PFSK-1 (cell line): ENCODE data around the gene GAS1.

Source experiments
- FOXP2 ChIP-seq: optimal IDR thresholded peaks from 2 replicates; pipeline ENCODE3; 2011; ENCODE audit warnings: borderline replicate concordance, control low read depth, inconsistent platforms; ENCODE audit not compliant: insufficient read depth; ENCODE audit errors: extremely low read length, extremely low read depth
- POLR2AphosphoS5 ChIP-seq: IDR thresholded peaks from 2 replicates; pipeline ENCODE4 v1.6.1; 2012; ENCODE audit warnings: low read depth, mild to moderate bottlenecking, control low read depth, low read length, moderate library complexity
- REST ChIP-seq, 2 experiments: IDR thresholded peaks; 2 replicates each; pipeline versions ENCODE4 v1.6.1 to v1.8.0; 2011 to 2012; ENCODE audit warnings: low read depth in 2 of 2, low read length in 2 of 2, control low read depth in 1 of 2, inconsistent platforms in 1 of 2, mild to moderate bottlenecking in 1 of 2, moderate library complexity in 1 of 2; ENCODE audit not compliant: insufficient read depth in 1 of 2
- SIN3A ChIP-seq: IDR thresholded peaks from 2 replicates; pipeline ENCODE4 v1.6.1; 2012; ENCODE audit warnings: mild to moderate bottlenecking, low read length, moderate library complexity, borderline replicate concordance; ENCODE audit not compliant: insufficient read depth
- TAF1 ChIP-seq: IDR thresholded peaks from 2 replicates; pipeline ENCODE4 v1.6.1; 2012; ENCODE audit warnings: low read length, control low read depth, borderline replicate concordance; ENCODE audit not compliant: insufficient read depth

The GAS1 gene

GRCh38 chr9:86955561-86955960 lies 8.3 kb upstream of the GAS1 start:
- no peak for TF ChIP-seq POLR2AphosphoS5
- TF ChIP-seq TAF1, result no peak
- TF ChIP-seq REST (IDR thresholded peaks at IDR 0.05; ENCODE audit: insufficient read depth in 1 of 2, low read depth in 2 of 2, low read length in 2 of 2), result no peak
- no peak for TF ChIP-seq SIN3A
- TF ChIP-seq FOXP2, result no peak

GRCh38 chr9:86955042-86955441 lies 7.7 kb upstream of the GAS1 start:
- TF ChIP-seq TAF1, result no peak
- no peak for TF ChIP-seq REST (IDR thresholded peaks at IDR 0.05; ENCODE audit: insufficient read depth in 1 of 2, low read depth in 2 of 2, low read length in 2 of 2)
- TF ChIP-seq SIN3A, result no peak
- no peak for TF ChIP-seq FOXP2

GRCh38 chr9:86953181-86953580 lies 5.9 kb upstream of the GAS1 start:
- no peak for TF ChIP-seq TAF1
- TF ChIP-seq FOXP2, result no peak
- TF ChIP-seq POLR2AphosphoS5, result no peak
- no peak for TF ChIP-seq SIN3A
- no peak for TF ChIP-seq REST (IDR thresholded peaks at IDR 0.05; ENCODE audit: insufficient read depth in 1 of 2, low read depth in 2 of 2, low read length in 2 of 2)

DNA sequence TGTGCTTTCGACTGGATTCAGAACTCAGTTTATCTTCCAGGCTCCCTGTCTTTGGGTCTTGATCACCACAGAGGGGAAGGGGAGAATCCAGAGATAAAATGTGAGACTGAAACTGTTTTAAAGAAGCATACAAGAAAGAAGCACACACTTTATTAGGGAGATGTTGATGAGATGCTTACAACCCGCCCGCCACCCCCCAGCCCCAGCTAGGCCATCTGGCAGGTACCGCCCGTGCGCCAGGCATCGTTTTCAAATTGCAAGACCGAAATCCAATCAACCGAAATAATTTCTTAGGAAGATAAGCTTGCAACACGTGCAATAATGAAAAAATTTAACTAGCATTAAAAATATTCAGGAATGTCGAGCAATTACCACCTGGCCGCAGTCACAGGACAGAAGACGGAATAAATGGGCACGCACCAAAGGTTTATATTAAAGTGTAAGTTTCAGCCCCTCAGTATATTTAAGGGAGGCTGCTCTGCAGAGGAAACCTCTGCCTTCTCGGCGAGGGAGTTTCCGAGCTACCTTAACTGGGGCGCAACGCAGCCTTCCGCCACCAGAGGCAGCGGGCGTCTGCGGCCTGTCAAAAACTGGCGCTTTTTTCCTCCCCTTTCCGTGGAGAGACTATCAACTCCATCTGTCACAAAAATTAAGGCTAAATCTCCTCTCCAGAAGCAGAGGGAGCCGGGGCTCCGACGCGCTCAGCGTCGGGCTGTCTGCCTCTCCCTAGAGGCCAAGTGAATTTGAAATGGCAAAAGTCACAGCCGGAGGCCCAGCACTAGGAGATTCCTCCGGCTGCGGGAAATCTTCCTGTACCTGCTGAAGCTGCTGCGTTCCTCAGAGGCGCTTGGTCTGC lies 996 bp upstream of the GAS1 start:
- TF ChIP-seq POLR2AphosphoS5, result no peak
- TF ChIP-seq TAF1, result no peak
- no peak for TF ChIP-seq SIN3A
- TF ChIP-seq FOXP2, result no peak
- TF ChIP-seq REST (IDR thresholded peaks at IDR 0.05; ENCODE audit: insufficient read depth in 1 of 2, low read depth in 2 of 2, low read length in 2 of 2), result no peak
